Activated CD4-positive, CD25-positive, alpha-beta regulatory T cell treated with anti-CD3 and anti-CD28 coated beads, Interleukin-2, amount 50 U/mL, for 72 hours (primary cell): ENCODE data around the gene ZNF407.
"Not testable (repeated sequence)": the region's sequence is repeated elsewhere in the genome, so short reads cannot be mapped to it uniquely, and the experiment has no call there.

Source experiments
- DNase-seq: peaks from one replicate; pipeline ENCODE4 v3.0.0; 2021

Gene ZNF407

GRCh38 chr18:74944676-74945075 is 347.0 kb downstream of the ZNF407 start:
- no peak for DNase-seq

- no peak for DNase-seq
These were observed 348.3 kb downstream of the ZNF407 start for GRCh38 chr18:74945774-74946545.

- DNase-seq = no peak
These were observed 349.1 kb downstream of the ZNF407 start for GRCh38 chr18:74946646-74947375.

GRCh38 chr18:74947417-74947816 is 349.7 kb downstream of the ZNF407 start:
- no peak for DNase-seq

GRCh38 chr18:74947875-74948274 is 350.2 kb downstream of the ZNF407 start:
- no peak for DNase-seq

GRCh38 chr18:74949611-74950010 is 351.9 kb downstream of the ZNF407 start:
- no peak for DNase-seq

GRCh38 chr18:74950479-74950878 is 352.8 kb downstream of the ZNF407 start:
- DNase-seq = no peak

- DNase-seq = no peak
These were observed 353.6 kb downstream of the ZNF407 start for GRCh38 chr18:74951165-74951760.

GRCh38 chr18:74957588-74958224 is 360.0 kb downstream of the ZNF407 start:
- DNase-seq = no peak

- DNase-seq = no peak
These were observed 361.5 kb downstream of the ZNF407 start for GRCh38 chr18:74959216-74959615.

GRCh38 chr18:74961596-74961995 is 363.9 kb downstream of the ZNF407 start:
- no peak for DNase-seq

GRCh38 chr18:74963820-74964446 is 366.3 kb downstream of the ZNF407 start:
- DNase-seq = no peak

- DNase-seq = no peak
These were observed 368.0 kb downstream of the ZNF407 start for GRCh38 chr18:74965682-74966081.

GRCh38 chr18:74967438-74967837 is 369.8 kb downstream of the ZNF407 start:
- no peak for DNase-seq

- no peak for DNase-seq
These were observed 370.3 kb downstream of the ZNF407 start for GRCh38 chr18:74967979-74968378.

- not testable (repeated sequence) for DNase-seq
These were observed 373.7 kb downstream of the ZNF407 start for GRCh38 chr18:74971358-74971757.

GRCh38 chr18:74971776-74972175 is 374.1 kb downstream of the ZNF407 start:
- DNase-seq = not testable (repeated sequence)

GRCh38 chr18:74972354-74972753 is 374.7 kb downstream of the ZNF407 start:
- no peak for DNase-seq

GRCh38 chr18:74975001-74975400 is 377.3 kb downstream of the ZNF407 start:
- DNase-seq = no peak

- no peak for DNase-seq
These were observed 378.8 kb downstream of the ZNF407 start for GRCh38 chr18:74976331-74976909.

- DNase-seq = no peak
These were observed 379.4 kb downstream of the ZNF407 start for GRCh38 chr18:74977041-74977440.

- DNase-seq = no peak
These were observed 383.0 kb downstream of the ZNF407 start for GRCh38 chr18:74980669-74981068.

GRCh38 chr18:74981476-74981875 is 383.8 kb downstream of the ZNF407 start:
- no peak for DNase-seq
